HG03521 (cell line): ENCODE measurements around the gene GLI3.

Experiments used
- ATAC-seq: cut with Tn5 transposase; IDR thresholded peaks from one replicate; pipeline ENCODE4 v1.9.1; 2021; ENCODE audit warnings: mild to moderate bottlenecking, moderate library complexity; ENCODE audit not compliant: unreplicated experiment

The GLI3 gene

DNA sequence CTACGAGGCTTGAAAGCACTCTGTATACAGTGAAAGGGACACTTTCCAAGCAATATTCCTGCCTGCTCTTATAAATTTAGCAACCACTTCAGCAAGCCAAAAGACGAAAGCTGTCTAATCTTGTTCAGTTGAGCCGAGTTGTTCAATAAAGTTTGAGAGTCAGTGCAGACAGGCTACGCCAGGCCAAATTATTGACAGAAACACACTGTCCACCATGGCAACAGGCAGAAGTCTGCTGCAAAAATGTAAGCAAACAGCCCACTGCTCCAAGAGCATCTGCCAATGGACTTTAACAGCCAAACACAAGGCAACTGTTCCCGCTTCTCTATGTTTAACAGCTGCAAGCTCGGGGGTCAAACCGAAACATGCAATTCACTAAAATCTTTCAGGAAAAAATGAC lies 85.7 kb downstream of the GLI3 start:
- ATAC-seq: no peak

DNA sequence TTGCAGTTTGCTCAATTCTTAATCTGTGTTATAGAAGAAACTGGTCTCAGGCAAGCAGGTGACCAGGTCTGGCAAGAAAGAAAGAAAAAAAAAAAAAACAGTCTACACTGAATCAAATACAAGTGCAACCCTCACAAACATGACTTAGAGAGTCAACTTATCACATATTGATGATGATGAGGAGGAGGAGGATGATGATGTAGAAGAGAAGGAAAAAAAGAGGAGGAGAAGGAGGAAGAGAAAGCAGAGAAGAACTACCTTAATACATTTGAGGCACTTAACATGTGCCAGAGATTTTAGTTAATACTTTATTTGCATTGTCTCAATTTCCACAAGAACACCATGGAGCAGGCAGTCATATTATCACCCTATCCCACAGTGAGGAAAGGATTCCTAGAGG lies 91.5 kb downstream of the GLI3 start:
- no peak for ATAC-seq

DNA sequence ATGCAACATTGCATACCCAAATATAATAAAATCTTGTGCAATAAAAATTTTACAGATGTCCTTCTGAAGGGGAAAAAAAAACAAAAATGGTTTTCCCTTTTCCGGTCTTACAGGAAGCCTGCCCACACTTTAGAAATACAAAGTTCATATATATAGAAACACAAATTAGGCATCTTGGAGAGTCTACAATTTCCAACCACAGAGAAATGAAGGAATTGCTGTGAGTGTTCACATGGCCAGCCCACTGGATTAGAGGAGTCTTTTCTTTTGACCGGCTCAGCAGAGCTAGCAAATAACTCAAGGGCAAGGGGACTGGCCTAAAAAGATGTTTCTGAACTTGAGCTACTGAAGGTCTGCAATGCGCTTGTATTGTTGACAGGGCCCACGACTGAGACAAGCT lies 92.4 kb downstream of the GLI3 start:
- ATAC-seq: no peak

DNA sequence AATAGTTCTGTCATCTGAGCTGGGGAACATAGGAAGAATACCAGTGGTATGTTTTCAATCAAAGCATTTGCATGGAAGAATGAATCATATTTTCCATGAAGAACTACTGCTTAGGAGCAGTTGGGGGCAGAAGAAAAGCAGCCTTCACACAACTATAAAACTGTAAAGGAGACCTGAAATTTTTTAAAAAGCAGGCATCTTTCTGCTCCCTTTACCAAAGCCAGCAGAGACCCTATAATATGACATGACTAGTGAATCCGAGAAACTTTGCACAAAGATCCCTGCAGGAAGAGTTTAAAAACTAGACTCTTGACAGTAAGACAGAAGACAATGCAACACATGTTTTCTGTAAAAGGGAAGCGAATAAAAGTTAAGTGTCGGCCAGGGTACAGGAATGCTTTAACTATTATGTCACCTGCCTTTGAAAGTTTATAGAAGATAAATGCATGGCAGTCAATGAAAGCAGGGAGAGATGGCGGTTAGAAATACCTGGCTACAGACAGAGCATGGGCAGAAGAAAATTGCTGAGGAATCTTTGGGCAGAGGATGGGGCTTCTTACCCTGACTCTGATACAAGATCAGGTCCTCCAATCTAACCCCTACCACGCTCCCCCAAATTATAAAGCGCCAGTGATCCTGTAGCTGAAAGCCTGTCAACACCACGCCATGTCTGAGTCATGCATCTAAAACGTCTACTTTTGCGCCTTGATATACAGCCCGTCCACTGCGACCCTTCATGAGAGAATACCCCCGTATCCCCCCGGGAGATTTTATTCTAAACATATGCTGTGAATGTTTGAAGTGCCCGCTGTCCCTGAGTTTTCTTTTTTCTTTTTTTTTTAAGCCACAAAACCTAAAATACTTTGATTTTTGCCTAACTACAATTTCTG lies 93.1 kb downstream of the GLI3 start:
- no peak for ATAC-seq

DNA sequence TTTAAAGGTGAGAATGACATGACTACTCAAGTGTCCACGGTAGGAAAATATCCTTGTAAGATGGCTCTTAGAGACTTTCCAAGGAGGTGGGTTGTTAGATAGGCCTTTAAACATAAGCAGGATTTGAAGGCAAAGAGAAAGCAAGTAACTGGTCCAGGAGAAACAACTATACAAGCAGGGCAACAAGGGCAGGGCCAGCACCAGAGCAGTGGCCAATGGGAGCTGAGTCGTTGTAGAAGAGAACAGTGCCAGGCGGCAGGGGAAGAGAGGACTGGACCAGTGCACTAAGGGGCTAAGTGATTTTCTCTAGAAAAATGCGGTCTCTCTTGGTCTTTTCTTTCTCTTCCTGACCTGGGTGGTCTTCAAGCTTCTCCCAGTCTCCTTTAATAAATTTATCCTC lies 94.9 kb downstream of the GLI3 start:
- no peak for ATAC-seq

DNA sequence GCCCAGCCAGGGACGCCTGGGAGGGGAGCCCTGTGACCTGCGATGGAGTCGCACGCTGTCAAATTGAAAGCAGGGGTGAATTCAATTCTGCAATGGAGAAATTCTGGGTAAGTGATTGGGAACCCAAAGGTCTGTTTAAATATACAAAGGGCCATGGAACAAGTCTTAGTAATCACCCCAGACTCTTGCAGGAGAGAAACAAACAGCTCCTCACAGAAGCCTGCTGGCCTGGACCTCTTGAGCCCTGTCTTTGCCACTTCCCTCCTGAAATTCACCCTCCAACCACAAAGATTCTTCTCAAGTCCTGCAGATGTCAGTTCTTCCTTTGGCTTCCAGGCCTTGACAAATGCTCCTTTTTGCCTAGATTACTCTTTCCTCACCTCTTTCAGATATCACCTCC lies 97.3 kb downstream of the GLI3 start:
- no peak for ATAC-seq

DNA sequence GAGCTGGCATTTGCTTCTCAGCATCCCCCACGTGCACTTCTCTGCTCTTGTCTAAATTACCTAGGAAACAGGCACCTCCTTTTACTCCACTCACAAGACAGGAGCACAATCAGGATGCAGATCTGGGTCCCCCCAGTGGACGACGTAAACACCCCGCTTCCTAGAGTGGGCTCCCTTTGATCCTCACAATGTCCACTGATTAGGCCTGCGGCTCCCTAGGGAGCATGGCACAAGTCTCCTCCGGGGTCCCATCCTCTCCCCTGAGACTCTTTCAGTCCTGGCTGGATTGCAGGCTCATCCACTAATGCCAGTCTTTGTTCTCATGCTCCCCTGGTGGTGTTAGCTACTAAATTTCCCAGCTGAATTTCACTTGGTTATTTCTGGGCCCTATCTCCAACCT lies 98.3 kb downstream of the GLI3 start:
- ATAC-seq: no peak

DNA sequence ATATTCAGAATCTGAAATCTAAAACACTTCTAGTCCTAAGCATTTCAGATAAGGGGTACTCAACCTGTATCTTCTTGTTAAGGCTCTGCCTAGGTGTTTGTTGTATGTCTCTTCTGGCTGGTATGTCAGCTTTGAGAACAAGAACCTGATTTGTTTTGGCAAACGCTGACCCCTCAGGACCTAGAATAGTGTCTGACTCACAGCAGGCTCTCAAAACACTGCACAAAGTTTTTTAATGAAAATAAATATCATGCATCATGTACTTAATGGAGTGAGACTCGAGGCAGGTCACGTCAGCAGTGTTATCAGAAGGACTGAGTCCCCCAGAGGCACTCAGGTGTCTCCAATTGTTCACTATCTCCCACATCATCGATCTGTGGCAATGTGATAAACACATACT lies 99.1 kb downstream of the GLI3 start:
- ATAC-seq: no peak

DNA sequence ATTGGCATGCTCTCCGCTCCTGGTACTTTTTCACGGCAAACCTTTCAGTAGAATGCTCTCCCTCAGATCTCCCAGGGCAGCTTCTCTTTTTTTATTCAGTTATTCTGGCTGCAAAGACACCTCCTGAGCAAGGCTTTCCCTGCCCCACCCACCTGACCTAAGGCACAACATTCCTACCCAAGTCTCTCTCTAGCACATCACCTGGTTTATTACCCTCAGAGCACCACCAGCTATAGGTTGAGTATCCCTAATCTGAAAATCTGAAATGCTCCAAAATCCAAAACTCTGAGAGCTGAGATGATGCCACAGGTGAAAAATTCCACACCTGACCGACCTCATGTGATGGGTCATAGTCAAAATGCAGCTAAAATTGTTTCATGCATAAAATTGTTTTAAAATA lies 99.6 kb downstream of the GLI3 start:
- ATAC-seq: no peak

DNA sequence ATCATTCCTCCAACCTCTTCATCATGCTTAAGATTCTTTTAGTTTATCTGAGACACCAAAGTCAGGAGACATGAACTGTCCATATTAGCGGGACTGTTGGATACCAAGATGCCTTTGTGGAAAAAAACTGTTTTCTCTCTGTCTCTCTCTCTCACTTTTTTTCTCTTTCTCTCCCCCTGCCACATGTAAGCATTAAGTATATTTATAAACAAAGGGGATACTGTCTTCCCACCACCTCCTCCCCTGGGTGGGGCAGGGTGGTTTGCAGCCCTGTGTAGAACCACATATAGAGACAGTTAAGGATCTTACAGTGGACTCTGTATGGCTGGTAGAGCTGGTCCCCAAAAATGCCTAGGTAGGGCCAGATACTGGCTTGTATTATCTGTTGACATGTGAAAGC lies 101.3 kb downstream of the GLI3 start:
- ATAC-seq: no peak

DNA sequence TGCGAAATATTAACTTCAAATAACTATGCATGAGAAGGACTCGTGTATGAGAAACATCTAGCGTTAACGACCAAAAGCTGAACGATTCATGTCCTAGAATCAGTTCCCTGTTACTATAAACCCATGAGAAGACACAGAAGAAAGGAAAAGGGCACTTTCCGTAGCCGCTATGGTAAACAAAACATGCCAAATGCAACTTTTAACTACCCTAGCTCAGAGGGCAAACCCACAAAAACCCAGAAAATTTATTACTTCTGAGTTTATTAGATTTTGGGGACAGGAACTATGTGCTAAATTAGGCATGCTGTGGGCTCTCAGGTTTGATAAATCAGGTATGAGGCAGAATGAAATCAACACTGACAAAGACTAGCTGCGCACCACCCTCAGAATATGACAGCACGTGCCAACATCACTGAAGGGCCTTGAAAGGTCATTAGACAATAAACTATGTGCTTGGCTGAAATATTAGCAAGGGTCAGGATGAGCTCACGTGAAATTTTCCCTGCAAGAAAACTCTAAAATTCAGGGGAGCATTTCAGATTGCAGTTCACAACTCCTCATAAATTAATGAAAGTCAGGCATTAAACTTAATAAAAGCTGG lies 102.6 kb downstream of the GLI3 start:
- ATAC-seq: no peak

DNA sequence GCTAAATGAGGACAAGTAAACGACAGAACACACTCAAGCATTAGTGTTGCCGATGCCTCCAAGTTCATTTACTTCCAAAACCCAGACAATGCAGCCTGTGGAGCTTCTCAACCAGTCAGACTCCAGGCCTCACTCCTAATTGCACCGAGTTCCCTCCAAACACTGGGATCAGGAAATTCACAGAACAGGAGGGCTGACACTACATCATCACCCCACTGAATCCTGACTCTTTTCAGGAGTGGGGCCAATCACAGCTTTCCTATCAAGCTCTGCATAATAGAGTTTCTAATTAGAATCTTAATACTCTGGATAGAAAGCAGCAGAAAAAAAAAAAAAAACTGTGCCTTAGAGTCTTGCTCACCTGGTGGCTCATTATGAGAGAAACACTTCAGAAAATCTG lies 103.7 kb downstream of the GLI3 start:
- ATAC-seq: no peak

DNA sequence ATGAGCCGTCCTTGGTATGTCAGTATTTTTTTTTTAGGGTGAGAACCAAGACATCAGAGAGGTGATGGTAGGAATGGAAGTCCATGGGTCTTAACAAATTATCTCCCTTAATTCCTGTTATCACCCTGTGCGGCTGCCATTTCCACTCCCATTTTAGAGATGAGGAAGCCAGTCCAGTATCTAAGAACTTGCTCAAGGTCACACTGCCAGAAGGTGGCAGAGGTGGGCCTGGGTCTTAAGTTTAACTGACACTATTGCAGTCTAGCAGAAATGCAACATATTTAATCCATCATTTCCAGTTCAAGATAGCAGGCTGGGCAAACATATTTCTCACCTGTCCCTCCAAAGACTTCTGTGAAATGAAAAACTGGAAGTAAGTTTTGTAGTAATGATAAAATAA lies 108.3 kb downstream of the GLI3 start:
- no peak for ATAC-seq

DNA sequence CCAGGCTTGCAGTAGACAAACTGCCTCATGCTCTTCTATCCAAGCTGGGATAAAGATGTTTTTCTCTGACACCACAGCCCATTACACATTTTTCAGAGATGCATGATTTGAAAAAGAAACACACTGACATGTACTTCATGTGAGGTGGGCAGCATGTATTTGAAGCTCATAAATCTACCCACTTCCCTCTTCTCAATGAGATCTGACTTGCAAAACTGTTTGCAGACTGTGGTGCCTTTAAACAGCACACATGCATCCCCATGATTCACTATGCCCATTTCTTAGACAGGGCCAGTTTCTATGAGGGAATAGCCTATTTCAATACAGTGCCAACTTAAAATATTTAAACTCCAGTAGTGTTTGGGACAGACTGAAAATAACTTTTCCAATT lies 109.8 kb downstream of the GLI3 start:
- no peak for ATAC-seq

DNA sequence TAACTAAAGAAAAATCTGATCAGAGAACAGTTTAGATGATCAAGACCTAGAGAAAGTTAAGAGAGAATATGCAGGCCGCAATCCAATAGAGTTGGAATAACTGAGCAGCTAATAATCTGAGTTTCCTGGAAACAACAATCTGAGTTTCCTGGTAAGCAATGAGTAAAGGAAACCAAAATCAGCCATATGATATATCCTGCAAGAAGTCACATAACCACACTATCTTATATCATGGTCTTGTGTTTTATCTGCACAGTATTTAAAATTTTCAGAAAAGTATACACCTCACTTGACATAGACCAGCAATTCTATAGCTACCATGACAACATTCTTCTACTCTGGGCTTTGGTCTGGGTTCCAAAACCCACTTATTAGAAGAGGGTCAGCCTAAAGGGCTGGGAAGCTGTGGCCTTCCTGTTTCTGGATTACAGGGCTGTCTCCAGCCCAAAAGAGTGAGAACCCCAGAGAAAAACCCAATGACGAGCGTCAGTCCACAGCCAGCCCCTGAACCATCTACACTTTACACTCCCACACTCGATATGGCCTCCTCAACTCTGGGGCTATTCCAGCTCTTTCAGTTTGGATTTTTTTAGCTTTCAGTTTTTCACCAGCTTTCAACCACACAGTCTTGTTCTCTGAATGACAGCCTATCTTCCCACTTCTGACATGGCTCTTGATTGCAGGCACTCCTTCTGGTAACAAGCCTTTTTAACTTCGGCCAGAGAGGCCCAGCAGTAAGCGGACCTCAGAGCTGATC lies 110.4 kb downstream of the GLI3 start:
- no peak for ATAC-seq

DNA sequence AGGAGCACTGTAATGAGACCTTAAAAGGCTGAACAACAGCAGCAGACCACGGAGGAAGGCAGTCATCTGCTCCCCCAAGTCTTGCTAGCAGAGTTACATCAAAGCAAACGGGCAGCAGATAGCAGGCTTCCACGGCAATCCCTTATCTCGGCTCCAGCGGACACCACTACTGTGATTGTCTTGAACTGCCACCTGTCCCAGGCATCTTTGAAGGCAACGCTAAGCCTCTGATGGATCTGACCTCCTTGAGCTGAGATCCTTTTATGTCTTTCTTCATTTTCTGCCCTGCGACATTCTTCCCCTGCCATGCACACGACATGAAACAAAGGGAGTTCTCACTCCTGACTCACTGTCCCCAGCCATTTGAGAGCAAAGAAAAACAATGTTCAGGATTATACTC lies 111.7 kb downstream of the GLI3 start:
- ATAC-seq: no peak

DNA sequence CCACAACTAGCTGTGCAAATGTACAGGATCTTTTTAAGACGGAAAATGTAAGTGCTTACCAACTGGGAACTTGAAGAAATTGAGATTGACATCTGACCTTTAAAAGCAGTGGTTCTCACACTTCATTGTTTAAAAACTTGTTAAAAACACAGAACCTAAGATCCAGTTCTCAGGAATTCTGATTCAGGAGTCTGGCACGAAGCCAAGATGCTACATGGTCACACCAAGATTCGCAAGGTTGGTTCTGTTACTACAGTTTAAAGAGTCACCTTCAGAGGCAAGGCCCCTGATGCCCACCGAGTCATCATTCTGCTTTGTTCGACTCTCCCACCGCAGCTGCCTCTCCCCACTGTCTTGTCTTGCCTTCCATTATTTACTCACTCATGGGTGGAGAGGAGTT lies 113.3 kb downstream of the GLI3 start:
- no peak for ATAC-seq

DNA sequence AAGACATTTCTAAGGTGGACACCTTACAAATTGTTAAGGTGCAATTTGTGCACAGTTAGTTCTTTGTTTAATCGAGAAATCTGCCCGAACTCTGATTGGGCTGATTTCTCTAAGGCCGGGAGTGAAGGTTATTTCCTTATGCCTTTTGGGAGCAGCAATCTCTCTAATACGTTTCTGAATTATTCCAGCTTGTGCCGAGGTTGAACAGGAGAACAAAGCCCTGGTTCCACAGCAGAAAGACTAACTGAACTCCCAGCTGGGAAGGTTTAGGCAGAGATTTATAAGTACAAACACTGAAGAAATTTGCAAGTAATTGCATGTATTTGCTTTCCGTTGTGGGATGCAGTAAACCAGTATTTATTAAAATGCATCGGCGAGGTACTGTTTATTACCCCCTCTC lies 116.8 kb downstream of the GLI3 start:
- no peak for ATAC-seq

DNA sequence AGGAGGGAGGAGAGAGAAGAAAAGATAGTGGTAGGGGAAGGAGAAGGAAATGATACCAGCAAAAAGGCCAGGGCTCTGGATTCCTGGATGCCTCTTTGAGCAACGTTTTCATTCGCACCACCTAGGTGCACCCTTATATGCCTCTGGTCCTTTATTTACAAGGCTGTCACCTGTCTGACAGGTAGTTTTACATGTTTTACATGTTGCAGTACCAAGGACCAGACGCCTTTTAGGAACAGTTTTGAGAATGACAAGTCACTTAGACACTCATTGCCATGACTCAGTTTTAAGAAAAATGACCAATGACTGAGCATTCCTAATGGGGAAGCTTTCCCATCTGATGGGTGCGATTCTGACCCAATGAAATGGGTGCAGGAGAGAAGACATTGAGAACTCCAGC lies 119.8 kb downstream of the GLI3 start:
- no peak for ATAC-seq

DNA sequence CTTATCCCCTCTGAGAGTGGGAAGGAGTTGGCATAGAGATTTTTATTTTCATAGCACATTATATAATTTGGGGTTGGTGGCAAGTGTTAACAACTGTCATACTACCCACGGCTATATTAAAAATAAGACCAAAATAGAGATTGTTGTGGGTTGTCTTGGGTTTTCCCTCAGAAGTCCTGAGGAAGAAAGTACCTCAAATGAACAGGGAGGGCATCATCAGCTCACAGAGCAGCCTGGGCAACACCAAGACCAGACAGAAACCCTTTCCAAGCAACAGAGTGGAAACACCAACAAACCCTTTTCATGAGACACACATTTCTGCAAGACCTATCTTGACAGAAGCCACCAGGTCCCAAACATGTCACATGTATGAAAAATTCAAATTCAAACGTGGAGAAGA lies 121.2 kb downstream of the GLI3 start:
- ATAC-seq: no peak

DNA sequence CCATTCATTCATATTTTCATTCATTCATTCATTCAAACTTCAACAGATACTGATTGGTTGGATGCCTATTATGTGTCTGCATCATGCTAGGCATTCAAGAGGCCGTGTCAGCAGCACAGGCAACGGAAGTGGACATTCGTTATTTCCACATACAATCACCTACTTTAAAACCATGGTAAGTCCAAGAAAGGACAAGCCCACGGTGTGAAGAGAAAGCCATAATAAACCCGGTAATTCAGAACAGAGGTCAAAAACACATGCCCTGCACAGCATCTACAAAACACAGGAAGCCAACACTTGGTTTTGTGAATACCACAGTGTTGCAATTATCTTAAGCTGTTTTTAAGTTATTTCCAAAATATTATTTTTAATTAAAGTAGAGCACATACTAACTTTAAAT lies 126.7 kb downstream of the GLI3 start:
- ATAC-seq: no peak
